HG03025 (cell line): ENCODE measurements around the gene SPI1.

Experiments used
- ATAC-seq: cut with Tn5 transposase; IDR thresholded peaks from one replicate; pipeline ENCODE4 v1.9.1; 2021; ENCODE audit warnings: mild to moderate bottlenecking, moderate library complexity; ENCODE audit not compliant: unreplicated experiment, low FRiP score

The SPI1 gene

DNA sequence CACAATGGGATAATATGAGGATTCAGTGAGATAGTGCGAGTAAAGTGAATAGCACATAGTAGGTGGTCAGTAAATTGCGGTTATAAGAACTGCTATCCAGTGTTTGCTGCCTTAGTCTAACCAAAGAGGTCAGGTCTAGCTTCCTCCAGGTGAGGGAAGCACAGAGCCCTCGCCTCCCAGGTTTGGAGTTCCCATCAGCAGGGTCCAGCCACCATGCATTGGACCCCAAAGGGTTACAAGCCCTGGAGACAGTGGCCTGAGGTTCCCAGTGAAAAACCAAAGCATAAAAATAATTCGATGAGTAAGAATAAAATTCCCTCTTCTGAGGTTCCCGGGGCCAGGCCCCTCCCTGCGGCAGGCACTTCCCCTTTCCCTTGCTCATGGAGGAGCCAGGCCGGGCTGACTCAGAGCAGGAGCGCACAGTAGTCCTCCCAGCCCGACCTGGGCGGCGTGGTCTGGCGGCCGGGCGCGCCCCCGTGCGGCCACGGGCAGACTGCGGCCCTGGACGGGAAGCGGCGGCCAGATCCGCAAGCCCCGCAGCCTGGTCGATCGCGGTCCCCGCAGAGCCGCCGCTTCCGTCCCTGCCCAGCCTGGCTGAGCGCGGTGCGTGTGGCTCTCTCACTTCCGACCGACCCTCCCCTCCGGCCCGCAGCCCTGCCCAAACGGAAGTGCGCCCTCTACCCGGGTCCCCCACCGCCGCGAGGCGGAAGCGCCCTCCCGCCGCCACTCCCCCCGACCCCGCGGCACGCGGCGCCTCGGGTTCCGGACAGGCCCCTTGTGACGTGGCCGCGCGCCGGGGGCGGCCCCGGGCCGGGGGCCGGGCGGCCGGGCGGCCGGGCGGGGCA is 29.6 kb upstream of the SPI1 start, which contains the start of gene SLC39A13:
Gene SLC39A13, plus strand, starts transcription at position 845 of the 845 bp plus-strand sequence. CDS start 1,505 bp downstream, outside the sequence.
- peak; percentile 82 for ATAC-seq

DNA sequence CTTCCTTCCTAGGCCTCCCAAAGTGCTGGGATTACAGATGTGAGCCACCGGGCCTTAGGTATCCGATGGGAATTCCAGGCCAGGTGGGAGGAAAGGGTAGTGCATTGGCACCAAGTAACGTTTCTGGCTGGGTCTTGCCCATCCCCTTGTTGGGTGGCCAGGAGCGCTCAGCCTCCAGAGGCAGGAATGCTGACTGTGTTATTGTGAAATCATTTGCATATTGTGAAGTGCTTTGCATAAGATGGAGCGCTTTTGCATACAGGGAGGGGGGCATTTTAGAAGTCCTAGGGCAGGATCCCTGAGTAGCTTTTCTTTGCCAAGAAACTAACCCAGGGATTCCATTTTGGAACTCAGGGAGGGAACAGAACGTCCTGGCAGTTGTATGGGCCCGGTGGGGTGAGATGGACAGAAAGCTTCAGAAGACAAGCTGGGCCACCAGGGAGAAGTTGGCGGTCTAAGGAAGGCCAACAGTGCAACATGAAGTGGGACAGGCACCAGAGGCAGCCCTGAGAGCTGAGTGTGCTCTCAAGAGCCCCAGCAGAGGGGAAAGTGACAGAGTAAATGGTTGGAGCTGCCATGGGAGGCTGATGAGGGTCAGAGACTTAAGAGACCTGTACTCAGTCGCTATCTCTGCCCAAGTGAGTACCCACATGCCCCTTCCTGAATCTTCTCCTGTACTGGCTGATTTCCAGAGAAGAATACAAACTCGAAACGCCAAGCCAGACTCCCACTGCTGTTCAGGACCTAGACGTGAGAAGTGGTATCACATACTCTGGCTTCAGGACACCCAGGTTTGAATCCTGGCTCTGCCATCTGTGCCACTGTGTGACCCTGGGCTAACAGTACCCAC is 28.8 kb upstream of the SPI1 start:
- ATAC-seq: no peak

DNA sequence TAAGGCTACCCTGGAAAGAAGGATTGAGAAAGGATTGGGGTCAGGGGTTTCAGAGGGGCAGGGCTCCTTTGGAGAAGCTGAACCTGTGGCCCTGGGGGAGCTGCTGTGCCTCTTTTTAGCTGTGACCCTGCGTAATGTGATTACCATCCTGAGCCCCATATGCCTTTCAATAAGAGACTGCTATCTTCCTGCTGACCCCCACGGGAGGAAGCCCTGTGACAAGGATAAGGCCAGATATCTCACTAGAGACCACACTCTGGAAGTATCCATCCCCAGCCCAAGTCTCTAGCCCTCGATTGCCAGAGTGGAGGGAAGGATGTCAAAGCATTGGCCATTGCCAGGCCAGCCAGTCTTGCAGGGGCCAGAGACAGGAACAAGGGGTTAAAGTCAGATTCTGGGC is 25.2 kb upstream of the SPI1 start:
- no peak for ATAC-seq

DNA sequence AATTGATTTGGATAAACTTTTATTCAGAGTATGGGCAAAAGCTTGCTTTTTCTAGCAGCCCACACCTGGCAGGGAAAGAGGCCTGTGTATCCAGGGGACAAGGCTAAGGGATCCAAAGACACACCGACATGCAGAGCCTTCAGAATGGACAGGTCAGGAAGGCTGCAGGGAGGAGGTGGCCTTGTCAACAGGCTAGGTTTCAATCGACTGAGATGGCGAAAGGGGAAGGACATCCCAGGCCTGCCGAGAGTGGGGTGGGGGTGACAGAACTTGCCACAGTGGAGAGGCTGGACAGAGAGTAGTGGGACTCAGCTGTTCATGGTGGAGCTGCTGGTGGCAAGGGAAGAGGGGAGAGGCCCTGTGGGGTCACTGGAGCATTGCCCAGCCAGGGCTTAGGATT is 24.8 kb upstream of the SPI1 start:
- ATAC-seq: no peak

DNA sequence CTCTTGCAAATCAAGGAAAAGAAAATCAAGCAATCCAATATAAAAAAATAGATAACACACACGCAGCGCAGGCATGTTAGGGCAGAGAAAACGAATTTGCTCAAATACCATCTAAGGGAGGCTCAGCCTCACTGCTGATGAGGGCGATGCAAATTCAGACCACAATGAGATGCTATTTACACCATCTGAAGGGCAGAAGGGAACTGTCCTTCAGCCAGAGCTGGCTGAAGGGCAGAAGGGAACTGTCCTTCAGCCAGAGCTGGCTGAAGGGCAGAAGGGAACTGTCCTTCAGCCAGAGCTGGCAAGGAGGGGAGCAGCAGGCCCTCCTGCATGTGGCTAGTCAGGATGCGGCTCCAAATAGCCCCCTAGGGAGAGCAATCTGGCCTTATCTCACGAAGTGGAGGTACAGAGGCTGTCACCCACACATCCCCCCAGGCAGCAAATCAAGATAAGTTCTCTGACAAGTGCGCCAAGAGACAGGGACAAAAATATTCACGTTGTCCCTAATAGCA is 22.5 kb upstream of the SPI1 start:
- peak; percentile 50 for ATAC-seq

DNA sequence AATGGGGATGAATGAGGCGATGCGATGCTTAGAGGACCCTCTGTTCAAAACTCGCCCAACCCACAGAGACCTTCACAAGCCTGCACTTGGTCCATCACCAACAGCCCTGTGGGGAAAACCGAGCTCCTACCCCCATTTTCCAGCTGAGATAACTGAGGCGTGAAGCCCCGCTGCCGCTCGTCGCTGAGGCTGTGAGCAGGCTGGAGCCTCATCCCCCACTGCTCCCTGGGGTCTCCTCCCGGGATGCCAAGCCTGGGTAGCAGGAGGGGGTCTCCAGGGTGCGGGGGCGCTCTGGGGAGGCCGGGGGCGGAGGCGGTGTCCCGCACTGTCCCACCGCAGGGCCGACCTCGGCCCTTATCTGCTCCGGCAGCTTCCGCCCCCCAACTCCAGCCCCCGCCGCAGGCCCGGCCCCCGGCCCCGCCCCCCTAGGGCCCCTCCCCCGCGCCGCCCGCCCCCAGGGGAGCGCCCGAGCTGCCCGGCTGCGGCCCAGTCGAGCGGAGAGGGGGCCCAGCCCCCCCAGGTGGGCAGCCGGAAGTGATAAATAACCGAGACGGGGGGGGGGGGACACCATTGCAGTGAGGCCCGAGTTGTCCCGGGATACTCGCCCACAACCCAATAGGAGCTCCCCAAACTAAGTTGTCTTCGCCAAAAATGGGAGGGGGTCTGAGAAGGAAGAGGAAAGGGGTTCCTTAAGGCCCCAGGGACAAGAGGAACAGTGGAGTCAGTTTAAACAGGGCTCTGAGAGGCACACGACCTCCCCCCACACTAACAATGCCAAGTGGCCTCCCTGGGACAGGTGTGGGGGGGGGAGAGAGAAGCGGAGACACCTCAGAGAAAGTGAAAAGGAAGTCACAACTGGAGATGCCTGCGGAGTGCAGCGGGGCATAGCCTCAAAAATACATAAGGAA is 21.8 kb upstream of the SPI1 start:
- ATAC-seq: peak; percentile 30

DNA sequence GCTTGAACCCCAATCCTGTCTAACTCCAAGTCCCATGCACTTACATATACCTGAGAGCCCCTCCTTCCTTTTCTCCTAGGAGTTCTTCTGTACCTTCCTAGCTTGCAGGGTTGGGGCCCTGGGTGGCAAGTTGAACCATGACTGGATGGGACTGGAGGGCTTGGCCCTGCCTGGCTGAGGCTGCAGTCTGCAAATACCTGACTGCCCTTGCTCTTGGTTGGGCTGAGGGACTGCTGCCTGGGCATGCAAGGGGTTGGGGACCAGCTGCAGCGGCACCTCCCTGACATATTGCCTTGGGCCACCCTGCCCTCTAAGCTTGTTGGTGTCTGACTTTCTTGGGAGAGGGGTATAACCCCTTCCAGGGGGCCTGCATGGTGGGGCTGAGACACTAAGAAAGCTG is 20.2 kb upstream of the SPI1 start:
- ATAC-seq: no peak

DNA sequence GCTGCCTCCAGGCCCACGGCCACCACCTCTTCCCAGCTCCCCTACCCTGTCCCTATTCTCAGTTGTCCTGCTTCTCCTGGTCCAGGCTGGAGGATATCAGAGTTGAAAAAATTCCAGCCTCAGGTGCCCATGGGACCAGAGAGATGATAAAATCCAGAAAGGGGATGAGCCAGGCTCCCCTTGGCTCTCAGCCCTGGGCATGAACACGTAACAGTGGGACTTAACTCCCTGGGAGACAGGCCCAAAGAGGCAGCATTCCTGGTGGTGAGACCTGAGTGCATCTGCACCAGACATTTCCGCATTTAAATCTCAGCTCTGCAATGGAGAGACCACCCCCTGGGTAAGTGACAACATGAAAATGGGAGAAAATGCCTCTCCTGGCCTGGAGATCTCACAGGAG is 19.7 kb upstream of the SPI1 start:
- ATAC-seq: no peak

DNA sequence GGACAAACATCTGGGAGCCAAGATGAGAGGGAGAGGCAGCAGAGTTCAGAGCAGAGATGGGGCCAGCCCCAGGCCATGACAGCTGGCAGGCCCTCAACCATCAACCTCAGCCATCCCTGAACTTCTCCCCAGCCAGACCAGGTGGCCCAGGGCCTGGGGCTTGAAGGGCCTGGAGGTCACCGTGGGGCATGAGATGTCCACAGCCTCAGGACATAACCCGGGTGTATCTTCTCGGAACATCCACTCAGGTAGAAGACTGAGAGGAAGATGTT is 17.6 kb upstream of the SPI1 start:
- no peak for ATAC-seq

DNA sequence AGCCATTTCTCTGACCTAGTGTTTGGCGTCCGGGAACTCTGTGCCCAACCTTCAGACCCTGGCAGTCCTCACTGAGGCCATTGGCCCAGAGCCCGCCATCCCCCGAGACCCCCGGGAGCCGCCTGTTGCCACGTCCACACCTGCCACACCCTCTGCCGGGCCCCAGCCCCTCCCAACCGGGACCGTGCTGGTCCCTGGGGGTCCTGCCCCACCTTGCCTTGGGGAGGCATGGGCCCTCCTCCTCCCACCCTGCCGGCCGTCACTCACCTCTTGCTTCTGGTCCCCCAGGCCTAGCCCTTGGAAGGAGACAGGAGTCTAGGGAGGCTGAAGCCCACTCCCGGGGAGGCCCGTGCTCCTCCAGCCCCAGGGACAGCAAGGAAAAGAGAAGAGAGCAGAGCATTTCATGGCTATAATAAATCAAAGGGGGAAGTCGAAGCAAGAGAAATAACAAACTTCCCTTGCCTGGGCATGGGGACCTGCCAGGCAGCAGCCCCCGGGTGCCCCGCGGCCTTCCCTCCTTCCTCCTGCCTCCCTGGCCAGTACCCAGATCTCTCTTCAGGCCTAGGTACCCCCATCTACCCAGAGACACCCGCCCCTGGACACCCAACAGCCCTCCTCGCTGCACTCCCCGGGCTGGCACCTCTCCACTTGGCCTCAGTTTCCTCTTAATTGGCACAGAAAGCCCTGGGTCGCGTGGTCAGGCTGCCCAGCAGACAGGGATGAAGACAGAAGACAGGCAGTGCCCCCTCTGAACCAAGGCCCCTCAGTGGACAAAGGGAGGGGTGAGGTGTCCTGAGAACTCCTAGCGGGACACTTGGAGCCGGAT is 17.1 kb upstream of the SPI1 start:
- ATAC-seq: no peak

DNA sequence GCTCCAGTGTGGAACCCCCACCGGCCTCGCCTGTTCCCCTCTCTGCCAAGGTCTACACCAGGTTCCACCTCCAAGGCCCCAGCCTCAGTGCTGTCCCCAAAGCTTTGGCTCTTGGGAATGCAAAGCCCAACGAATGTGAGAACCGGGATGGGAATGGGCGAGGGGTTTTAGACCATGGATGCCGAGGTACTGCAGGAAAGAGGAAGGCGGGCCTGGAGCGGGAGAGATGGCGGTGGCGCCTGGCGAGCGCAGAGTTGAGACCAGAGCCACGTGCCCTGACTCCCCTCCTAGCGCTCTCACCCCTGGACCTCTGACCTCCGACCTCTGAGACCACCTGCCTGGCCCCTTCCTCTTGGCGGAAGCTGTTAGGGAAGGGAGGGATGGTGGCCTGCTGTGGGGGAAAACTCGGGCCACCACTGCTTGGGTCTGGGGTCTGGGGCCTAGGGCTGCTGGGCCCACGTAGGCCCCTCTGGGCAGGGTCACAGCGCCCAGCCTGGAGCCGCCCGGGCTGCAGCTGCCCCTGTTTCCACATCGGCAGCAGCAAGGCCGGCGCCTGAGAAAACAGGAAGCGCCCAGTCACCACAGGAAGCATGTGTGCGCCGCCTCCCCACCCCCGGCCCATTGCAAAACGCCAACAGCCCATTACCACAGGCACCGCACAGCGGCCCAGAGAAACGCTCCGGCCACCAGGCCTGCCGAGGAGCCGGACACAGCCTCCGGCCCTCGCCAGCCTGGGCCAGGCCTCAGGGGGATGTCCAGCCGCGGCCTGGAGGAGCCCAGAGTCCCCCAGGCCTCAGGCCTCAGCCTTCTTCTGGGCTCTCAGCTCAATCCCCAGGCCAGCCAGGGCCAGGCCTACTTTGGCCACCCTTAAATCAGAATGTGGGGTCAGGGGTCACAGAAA is 16.2 kb upstream of the SPI1 start:
- no peak for ATAC-seq

DNA sequence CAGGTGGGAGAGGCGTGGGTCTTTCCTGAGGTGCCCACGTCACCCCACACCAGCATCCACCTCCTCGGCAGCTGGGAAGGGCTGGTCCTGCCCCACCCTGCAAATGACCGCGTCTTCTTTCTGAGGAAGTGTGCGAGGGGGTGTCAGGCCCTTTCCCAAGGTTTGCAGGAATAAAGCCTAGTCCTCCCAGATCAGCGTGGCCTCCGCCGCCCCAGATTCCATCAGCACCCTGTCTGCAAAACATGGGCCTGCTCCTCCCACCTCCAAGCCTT is 15.6 kb upstream of the SPI1 start:
- no peak for ATAC-seq

DNA sequence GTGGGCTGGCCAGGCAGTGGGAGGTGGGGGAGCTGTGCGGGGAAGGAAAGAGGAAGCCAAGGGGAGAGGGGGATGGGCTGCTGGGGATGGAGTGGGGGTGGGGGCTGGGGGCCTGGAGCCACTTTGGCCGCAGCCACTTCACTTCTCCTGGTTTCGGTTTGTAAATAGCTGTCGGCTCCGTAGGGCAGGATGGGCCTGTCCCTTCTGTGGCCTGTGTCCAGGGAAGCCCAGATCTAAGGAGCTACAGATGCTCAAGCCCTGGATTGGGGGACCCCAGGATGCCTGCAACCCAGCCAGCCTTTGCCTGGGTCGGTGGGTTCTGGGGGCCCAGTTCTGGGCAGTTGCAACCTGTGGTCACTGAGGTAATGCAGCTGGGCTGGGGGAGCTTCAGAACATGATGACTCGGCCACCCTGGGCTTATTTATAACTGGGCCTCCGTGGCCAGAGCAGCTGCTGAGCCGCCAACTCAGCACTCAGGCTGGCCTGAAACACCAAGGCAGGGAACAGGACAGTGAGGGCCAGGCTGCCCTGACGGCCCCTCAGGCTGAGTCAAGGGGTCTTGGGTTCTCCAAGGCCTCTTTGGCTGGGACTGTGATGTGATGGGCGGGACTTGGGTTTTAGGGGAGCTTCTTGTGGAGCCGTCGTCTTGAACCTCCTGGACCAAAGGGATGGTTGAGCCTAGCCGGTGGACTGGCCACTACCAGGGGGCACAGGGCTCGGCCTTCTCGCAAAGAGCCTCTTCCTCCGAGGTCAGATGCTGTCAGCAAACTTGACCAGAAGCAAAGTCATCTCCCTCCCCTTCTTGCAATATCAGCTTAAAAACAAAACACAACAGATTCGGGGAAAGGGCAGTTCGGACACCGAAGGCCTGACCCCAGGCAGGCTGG is 15.1 kb upstream of the SPI1 start:
- no peak for ATAC-seq

DNA sequence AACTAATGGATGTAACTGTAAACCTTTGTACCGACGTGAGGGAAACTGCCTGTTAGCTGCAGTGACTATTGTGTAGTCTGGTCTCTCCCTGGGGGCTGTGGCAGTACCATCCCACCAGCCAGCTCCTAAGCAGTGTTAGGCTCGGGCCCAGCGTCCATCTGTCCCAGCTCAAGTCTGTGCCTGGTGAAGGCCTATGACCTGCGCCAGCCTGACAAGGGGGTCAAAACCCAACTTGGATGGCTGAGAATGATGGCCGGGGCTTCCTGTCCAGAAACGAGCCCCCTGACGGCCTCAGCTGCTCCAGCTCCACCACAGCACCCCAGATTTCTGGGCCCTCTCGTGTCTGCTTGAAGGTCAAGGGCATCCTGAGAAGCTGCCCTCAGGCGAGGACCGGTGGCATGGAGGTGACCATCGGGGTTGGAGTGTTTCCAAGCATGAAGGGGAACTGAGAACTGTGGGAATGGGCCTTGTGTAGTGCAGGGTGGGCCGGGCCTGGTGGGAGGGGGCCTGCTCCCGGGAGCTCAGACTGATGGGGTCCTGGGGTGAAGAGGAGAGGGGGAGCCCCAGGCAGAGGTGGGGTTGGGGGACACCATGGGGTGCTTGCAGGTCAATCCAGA is 14.3 kb upstream of the SPI1 start:
- ATAC-seq: no peak

DNA sequence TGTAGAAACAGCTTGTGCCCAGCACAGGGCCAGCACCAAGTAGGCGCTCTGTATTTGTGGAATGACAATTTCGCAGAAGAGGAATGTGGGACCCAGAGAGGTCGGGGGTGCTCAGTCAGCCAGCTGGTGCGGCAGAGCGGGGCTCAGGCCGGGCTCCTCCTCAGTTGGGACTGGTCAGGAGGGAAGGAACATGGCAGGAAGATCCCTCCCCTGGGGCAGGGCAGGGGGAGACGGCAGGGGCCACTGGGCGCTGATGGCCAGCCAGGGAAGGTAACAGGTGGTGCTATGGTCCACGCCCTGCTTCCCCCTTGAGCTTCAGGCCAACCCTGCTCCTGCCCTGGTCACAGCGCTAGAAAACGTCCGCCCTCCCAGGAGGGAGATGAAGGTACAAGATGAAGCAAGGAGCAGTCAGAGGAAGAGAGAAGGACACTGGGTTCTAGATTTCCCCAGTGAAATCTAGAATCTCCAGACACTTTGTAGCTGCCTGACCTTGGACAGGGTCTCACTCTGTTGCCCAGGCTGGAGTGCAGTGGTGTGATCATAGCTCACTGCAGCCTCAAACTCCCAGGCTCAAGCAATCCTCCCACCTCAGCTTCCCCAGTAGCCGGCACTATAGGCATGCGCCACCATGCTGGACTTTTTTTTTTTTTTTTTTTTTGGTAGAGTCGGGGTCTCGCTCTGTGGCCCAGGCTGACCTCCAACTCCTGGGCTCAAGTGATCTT is 13.5 kb upstream of the SPI1 start:
- no peak for ATAC-seq

DNA sequence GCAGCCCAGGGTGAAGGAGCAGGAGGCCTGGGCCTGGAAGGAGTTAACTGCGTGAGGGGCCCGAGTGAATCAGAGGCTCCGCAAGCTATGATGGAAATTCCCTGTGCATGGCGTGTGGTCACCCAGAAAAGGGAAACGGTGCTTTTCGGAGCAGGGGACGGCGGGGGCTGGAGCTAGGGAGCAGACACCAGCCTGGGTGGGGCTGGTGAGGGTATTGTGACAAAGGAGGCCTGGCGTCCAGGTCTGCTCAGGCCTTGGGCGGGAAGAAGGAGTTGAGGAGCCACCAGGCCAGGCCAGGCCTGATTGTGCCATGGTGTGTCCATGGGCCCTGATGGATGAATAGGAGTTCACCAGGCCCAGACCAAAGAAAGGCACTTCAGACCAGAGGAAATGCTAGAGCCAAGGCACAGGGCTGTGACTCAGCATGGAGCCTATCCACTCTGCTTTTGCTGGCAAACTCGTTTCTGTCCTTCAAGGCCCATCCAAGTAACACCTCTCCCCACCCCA is 12.8 kb upstream of the SPI1 start:
- ATAC-seq: no peak

DNA sequence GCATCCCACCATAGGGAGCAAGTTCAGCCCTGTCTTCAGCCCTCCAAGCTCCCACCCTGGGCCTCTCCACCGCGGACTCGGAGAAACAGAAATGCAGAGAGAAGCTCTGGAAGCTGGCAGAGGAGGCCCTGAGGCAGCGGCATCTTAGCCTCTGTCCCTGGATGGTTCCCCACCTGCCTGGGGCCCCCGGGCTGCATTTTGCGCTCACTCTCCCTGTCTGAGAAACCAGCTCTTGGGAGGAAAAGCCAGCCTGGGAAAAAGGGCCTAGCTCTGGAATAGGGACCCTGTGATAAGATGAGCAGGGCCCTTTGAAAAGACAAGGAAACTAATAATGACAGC is 12.0 kb upstream of the SPI1 start:
- no peak for ATAC-seq
